BJ (cell line): ENCODE measurements around the gene SPARCL1. TPM values are rescaled to one million over a fixed set of nuclear protein-coding genes. Genes with fewer than 3 reads are reported as not detected.
"Not testable (repeated sequence)": the region's sequence is repeated elsewhere in the genome, so short reads cannot be mapped to it uniquely, and the experiment has no call there.

Experiments used
- CTCF ChIA-PET: fragments of 350-600 bp; formaldehyde crosslinking; extraction: SDS; loops from one replicate; lab custom pipeline; 2021; ENCODE audit warnings: antibody characterized with exemption, inconsistent platforms; lab: Yijun Ruan, JAX
- POLR2A ChIA-PET: fragments of 300-600 bp; sonication (Branson Sonifier 250); formaldehyde crosslinking; extraction: SDS; loops from one replicate; lab custom pipeline; 2021; ENCODE audit warnings: antibody characterized with exemption; lab: Charles Lee
- DNase-seq: peaks from one replicate; pipeline ENCODE4 v3.0.0-alpha.2; 2011; ENCODE audit warnings: low read depth
- H3K27me3 ChIP-seq: 2 replicates; pipeline ENCODE4 v1.6.0; 2011; ENCODE audit warnings: low read length; ENCODE audit not compliant: control insufficient read depth, insufficient read depth
- H3K36me3 ChIP-seq: 2 replicates; pipeline ENCODE4 v1.5.1; 2011; ENCODE audit warnings: low read length; ENCODE audit not compliant: control insufficient read depth, insufficient read depth
- H3K4me3 ChIP-seq: 2 replicates; pipeline ENCODE4 v1.5.1; 2011; ENCODE audit warnings: low read depth, mild to moderate bottlenecking, control low read depth, low read length
- polyA minus RNA-seq: library from RNA; depleted of rRNA, polyadenylated mRNA; stranded (reverse); fragments of >200 nt; gene quantifications from 2 replicates; pipeline ENCODE4 v1.2.3, GENCODE V29; 2011; rRNA and poly(A)+ RNA removed
- polyA plus RNA-seq: library from polyadenylated mRNA; depleted of rRNA; stranded (reverse); fragments of >200 nt; gene quantifications from 2 replicates; pipeline ENCODE4 v1.2.3, GENCODE V29; 2011; rRNA removed
- TF ChIP-seq, protein P1 (sequence below): IDR thresholded peaks from 2 replicates; pipeline ENCODE4 v1.5.1; 2011; ENCODE audit warnings: low read depth, mild to moderate bottlenecking, control low read depth, inconsistent platforms, low read length, moderate library complexity; ENCODE audit not compliant: insufficient read depth

Gene SPARCL1, protein sequence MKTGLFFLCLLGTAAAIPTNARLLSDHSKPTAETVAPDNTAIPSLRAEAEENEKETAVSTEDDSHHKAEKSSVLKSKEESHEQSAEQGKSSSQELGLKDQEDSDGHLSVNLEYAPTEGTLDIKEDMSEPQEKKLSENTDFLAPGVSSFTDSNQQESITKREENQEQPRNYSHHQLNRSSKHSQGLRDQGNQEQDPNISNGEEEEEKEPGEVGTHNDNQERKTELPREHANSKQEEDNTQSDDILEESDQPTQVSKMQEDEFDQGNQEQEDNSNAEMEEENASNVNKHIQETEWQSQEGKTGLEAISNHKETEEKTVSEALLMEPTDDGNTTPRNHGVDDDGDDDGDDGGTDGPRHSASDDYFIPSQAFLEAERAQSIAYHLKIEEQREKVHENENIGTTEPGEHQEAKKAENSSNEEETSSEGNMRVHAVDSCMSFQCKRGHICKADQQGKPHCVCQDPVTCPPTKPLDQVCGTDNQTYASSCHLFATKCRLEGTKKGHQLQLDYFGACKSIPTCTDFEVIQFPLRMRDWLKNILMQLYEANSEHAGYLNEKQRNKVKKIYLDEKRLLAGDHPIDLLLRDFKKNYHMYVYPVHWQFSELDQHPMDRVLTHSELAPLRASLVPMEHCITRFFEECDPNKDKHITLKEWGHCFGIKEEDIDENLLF
- polyA plus RNA-seq (not detected in 2 replicates), polyA minus RNA-seq (not detected in 2 replicates)

DNA sequence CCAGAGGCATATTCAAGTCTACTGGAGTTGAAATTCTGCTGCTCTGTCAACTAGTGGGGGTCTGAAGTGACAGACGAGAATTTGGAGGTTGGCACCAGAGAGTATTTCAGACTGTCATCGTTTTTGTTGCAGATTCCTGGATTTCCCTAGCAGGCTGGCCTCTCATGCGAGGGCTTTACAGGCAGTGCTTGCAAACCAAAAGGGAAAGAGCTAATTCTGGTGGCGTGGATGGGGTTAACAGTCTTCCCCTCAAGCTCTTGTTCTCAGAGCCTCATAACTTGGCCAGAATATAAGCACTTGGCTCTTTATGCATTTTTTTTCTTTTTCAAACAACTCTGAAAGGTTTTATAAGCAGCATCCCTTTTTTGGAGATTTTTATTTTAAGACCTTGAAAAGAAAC, at the start of gene SPARCL1:
SPARCL1 (minus strand) TSS at position 190 of the 400 bp plus-strand sequence. CDS start 29,802 bp downstream, outside the sequence.
- no peak for DNase-seq
- ChIA-PET POLR2A (no interaction called here), CTCF (interaction anchor here (1.1 to 1.5 kb wide), 2 partner anchors 15 to 683 kb away, joined by 3 to 4 read pairs; no protein-coding TSS in a partner anchor)
- no peaks in the 10 kb centered on the region for H3K36me3 ChIP-seq
- H3K27me3 ChIP-seq, result no peaks in the 10 kb centered on the region
- H3K4me3 ChIP-seq, result no peak within 1 kb of the TSS
- TF ChIP-seq, protein P1, sequence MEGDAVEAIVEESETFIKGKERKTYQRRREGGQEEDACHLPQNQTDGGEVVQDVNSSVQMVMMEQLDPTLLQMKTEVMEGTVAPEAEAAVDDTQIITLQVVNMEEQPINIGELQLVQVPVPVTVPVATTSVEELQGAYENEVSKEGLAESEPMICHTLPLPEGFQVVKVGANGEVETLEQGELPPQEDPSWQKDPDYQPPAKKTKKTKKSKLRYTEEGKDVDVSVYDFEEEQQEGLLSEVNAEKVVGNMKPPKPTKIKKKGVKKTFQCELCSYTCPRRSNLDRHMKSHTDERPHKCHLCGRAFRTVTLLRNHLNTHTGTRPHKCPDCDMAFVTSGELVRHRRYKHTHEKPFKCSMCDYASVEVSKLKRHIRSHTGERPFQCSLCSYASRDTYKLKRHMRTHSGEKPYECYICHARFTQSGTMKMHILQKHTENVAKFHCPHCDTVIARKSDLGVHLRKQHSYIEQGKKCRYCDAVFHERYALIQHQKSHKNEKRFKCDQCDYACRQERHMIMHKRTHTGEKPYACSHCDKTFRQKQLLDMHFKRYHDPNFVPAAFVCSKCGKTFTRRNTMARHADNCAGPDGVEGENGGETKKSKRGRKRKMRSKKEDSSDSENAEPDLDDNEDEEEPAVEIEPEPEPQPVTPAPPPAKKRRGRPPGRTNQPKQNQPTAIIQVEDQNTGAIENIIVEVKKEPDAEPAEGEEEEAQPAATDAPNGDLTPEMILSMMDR, result no peak

DNA sequence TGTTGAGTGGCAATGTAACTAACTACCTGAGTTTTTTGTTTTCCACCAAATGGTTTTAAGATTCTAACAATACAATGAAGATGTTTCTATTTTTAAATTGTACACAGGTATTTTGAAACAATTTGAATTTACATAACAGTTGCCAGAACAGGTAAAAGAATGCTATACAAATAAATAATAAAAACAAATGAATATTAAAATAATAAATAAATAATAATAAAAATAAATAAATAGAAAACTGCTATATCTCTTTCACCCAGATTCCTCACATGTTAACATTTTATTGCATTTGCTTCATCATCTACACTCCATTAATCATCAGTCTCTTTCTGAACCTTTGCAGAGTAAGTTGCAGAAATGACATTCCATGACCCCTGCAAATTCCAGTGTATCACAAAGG, 46.8 kb upstream of the SPARCL1 start:
- CTCF ChIA-PET, result no interaction called here
- TF ChIP-seq, protein P1, result no peak
- Histone ChIP-seq H3K36me3 (no peaks in the 10 kb centered on the region), H3K4me3 (no peak overlapping the region), H3K27me3 (no peaks in the 10 kb centered on the region)
- POLR2A ChIA-PET, result no interaction called here
- DNase-seq, result no peak

DNA sequence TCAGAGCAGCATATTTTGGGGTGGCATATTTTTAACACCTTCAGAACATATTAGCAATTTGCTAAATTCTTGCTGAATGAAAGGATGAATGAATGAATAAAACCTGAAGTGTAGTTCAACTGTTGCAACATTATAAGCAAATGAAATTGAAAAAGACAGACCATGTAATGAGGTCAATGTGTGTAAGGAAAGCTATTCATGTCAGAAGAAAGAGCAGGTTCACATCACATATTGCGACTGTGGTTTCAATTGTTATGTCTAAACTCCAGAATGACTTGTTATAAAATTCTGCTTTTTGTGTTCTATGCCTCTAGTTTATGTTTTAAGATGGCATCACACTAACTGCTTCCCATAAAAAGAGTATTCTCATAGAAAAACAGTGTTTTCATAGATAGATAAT, 46.2 kb upstream of the SPARCL1 start:
- H3K27me3 ChIP-seq, result no peaks in the 10 kb centered on the region
- DNase-seq, result no peak
- H3K4me3 ChIP-seq, result no peak overlapping the region
- no peaks in the 10 kb centered on the region for H3K36me3 ChIP-seq
- POLR2A ChIA-PET, result no interaction called here
- CTCF ChIA-PET, result no interaction called here
- TF ChIP-seq, protein P1, result no peak

GRCh38 chr4:87574996-87575395, 45.8 kb upstream of the SPARCL1 start:
- TF ChIP-seq, protein P1, result no peak
- DNase-seq, result no peak
- no peak overlapping the region for H3K4me3 ChIP-seq
- no peaks in the 10 kb centered on the region for H3K36me3 ChIP-seq
- ChIA-PET CTCF (no interaction called here), POLR2A (no interaction called here)
- no peaks in the 10 kb centered on the region for H3K27me3 ChIP-seq

- H3K4me3 ChIP-seq, H3K27me3 ChIP-seq, POLR2A ChIA-PET, H3K36me3 ChIP-seq, CTCF ChIA-PET, DNase-seq: not testable (repeated sequence)
Measured at GRCh38 chr4:87574376-87574775, 45.2 kb upstream of the SPARCL1 start.
